NCI-H2107 treated with DMSO at 0.1 percent for 48 hours (cell line): ENCODE measurements around the gene FRS3.

Source experiments
- DNase-seq: peaks from one replicate; lab custom pipeline; 2025; ENCODE audit not compliant: unreplicated experiment; lab: John Stamatoyannopoulos, UW

The FRS3 gene

GRCh38 chr6:41730531-41731436 is 48.9 kb downstream of the FRS3 start:
- no peak for DNase-seq

GRCh38 chr6:41729624-41730023 is 50.1 kb downstream of the FRS3 start:
- no peak for DNase-seq

DNA sequence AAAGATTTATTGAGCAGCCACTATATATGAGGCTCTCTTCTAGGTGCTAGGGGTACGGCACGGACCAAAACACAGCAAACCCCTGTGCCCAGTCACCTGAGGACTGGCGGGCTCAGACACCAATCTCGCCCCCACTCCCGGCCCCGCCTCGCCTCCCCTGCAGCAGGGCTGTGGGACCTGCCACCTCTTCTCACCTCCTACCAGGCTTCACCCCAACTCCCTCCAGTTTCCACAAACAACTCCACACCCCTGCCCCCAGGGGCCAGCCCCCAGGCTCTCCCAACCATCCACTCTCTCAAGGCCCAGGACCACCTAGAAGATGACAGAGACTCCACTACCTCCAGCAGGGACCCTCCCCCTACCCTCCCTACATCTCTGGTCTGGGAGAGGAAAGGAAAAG is 50.7 kb downstream of the FRS3 start:
- no peak for DNase-seq

GRCh38 chr6:41728073-41728936 is 51.4 kb downstream of the FRS3 start:
- DNase-seq = peak; percentile 62

GRCh38 chr6:41727705-41728072 is 52.0 kb downstream of the FRS3 start:
- no peak for DNase-seq

- no peak for DNase-seq
These were observed 52.8 kb downstream of the FRS3 start for GRCh38 chr6:41726876-41727275.

DNA sequence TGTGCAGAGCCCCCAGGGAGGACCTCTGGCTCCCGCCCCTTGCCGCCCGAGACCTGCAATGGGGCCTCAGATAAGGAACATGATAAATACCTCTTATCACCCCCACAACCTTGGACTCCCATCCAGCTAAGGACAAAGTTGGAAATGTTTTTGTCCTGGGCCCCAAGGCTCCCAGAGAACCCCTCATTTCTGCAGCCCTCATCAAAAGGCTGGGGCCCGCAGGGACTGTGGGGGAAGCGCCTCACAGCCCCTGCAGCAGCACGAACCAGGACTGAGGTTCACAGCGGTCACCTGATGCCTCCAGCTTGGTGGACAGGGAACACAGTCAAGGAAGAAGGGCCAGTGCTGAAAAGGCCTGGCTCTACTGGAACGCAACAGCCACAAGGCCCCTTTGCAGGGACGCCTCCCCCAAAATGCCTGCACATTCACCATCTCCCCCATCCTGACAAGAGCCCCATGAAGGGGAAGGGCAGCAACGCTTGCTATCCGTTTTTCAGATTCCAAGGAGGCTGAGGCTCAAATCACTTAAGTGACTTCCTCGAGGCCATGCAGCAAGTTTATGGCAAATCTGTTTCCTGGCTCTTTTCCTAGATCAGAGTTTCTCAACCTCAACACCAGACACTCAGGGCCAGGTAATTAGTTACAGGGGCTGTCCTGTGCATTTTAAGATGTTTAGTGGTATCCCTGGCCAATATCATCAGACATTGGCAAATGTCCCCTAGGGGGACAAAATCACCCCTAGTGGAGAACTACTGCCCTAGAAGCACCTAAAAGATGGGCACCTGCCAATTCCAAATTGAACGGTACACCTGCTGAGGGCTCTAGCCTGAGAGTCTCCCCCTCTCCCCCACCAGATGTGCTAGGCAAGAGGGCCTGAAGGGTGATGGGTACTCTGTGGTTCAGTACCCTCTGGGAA is 54.9 kb downstream of the FRS3 start:
- no peak for DNase-seq

- DNase-seq = no peak
These were observed 55.5 kb downstream of the FRS3 start for GRCh38 chr6:41724228-41724580.

GRCh38 chr6:41723530-41724227 is 56.0 kb downstream of the FRS3 start:
- no peak for DNase-seq

DNA sequence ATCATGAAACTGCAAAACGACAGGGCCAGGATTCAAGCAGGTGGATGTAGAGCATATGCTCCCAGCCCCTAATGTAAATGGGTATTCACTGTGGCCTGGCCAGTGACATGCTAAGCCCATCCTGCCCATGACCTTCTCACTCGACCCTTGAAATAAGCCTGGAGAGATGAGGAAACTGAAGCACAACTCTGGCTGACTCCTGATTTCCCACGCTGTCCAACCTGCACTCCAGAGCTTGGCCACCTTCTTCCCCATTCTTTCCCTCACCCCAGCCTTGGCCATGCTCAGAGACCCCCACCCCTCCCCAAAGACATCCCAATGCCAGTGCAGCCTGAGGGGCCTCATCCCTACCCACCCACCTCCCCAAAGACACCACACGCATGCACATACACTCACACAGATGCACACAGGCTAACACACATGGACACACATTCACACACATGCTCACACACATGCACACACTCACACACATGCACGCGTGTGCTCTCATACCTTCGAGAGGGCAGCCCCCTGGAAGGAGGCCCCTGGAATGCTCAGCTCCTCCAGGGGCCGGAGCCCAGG is 56.7 kb downstream of the FRS3 start:
- DNase-seq = no peak

- no peak for DNase-seq
These were observed 58.3 kb downstream of the FRS3 start for GRCh38 chr6:41721414-41721813.

- DNase-seq = no peak
These were observed 58.9 kb downstream of the FRS3 start for GRCh38 chr6:41720783-41721182.

GRCh38 chr6:41720262-41720620 is 59.5 kb downstream of the FRS3 start:
- DNase-seq = no peak
